GM19238 (cell line): ENCODE data around the gene JRKL.
"Not testable (repeated sequence)": the region's sequence is repeated elsewhere in the genome, so short reads cannot be mapped to it uniquely, and the experiment has no call there.

ENCODE experiments used
- DNase-seq: peaks from one replicate; pipeline ENCODE4 v3.0.0; 2011; ENCODE audit warnings: low spot score; ENCODE audit not compliant: insufficient read length

Gene JRKL

GRCh38 chr11:96393753-96394348, 4.0 kb downstream of the JRKL start:
- no peak for DNase-seq

DNA sequence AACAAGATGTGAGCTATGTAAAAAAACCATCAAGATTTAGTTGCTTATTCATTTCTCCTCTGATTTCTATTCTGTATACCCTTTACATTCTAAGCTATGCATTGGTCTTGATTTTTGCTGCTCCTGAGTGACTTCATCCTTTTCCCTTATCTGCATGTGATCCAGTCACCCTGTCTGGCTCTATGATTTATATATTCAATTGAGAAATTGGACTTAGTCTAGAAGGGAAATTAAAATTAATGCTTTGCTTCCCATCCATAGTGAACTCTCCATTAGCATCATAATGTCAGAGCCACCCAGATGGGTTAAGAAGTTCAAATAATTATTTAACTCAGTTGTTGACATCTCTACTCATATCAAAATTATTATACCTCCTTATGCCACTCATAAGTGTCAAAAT, 5.0 kb downstream of the JRKL start:
- DNase-seq, result no peak

DNA sequence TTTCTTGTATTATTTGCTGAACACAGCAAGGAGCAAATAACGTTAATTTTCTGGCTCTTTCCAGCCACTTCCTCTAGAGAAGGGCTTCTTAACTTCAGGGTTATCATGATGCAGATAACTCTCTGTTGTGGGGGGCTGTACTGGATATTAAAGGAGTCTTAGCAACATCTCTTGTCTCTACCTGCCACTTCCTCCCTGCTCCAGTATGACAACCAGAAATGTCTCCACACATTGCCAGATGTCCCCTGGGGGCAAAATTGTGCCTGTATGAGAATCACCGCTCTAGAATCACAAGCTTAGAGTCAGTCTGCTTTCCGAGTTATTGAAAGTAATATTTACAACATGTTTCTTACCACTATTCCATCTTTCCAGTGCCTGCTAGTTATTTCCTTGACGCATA, 6.8 kb downstream of the JRKL start:
- no peak for DNase-seq

DNA sequence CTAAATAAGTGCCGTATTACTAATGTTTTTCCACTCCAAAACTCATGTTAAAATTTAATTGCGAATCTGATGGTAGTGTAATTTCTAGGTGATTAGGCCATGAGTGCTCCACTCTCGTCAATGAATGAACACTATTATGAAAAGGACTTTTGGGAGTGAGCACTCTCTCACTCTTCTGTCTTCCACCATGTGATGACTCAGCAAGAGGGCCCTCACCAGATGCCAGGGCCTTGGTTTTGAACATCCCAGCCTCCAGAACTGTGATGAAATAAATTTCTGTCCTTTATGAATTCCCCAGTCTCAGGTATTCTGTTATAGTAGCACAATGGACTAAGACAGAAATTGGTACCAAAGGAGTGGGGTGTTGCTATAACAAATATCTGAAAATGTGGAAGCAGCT, 8.1 kb downstream of the JRKL start:
- DNase-seq, result no peak

DNA sequence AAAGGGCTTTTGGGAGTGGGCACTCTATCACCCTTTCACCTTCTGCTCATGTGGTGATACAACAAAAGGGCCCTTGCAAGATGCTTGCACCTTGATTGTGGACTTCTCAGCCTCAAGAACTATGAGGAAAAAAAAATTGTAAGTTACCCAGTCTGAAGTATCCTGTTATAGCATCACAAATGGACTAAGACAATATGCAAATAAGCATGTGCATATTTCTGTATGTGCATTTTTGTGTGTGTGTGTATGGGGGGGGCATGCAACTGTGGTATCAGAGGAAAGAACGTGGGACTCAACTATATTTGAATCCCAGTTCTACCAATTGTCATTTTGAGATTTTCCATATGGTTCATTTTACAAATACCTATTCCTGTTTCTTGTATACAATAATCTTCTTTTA, 10.9 kb downstream of the JRKL start:
- DNase-seq, result no peak

GRCh38 chr11:96411412-96411811, 21.6 kb downstream of the JRKL start:
- DNase-seq, result not testable (repeated sequence)

DNA sequence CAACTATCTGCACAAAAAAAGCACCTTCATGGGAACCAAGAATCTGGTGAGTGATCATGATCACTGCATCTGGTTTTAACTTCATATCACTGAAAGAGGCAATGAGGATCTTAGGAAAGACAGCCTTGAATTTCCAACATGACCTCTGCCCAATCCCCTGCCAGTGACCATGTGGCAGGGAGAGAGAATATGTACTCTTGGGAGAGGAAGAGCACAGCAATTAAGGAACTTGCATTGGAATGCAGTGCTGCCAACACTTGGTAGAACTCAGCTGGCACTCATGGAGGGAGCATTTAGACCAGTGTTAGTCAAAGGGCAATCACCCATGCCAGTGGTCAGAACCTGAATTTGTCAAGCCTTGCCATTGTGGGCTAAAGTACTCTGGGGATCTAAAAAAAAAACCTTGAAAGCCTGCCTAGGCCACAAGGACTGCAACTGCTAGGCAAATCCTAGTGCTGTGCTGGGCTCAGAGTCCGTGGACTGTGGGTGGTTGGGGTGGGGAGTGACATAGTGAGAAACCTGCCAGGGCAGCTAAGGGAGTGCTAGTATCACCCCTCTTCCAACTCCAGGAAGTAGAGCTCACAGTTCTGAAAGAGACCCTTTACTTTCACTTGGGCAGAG, 23.1 kb downstream of the JRKL start:
- DNase-seq, result no peak

- no peak for DNase-seq
Measured at GRCh38 chr11:96413408-96413807, 23.6 kb downstream of the JRKL start.

DNA sequence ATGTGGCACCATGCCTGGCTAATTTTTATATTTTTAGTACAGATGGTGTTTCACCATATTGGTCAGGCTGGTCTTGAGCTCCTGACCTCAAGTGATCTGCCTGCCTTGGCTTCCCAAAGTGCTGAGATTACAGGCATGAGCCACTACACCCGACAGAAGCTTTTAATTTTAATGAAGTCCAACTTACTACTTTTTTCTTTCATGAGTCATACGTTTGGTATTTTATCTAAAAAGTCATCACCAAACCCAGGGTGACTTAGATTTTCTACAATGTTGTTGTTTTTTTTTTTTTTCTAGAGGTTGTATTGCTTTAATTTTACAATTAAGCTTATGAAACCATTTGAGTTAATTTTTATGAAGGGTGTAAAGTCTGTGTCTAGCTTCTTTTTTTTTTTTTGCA, 34.9 kb downstream of the JRKL start:
- DNase-seq, result no peak

DNA sequence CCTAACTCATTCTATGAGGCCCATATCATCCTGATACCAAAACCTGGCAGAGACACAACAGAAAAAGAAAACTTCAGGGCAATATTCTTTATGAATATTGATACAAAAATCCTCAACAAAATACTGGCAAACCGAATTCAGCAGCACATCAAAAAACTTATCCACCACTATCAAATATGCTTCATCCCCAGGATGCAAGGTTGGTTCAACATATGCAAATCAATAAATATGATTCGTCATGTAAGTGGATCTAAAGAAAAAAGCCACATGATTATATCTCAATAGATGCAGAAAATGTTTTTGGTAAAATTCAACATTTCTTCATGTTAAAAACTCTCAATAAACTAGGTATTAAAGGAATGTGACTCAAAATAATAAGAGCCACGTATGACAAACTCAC, 40.9 kb downstream of the JRKL start:
- DNase-seq, result no peak

GRCh38 chr11:96432654-96433053, 42.8 kb downstream of the JRKL start:
- not testable (repeated sequence) for DNase-seq
